Aorta (tissue), 5 donors: ENCODE measurements around the gene RPGRIP1L. TPM values are rescaled to one million over a fixed set of nuclear protein-coding genes. Genes with fewer than 3 reads are reported as not detected.

Source experiments
- ATAC-seq: fragments of 200-7000 bp; cut with Tn5 transposase; one replicate; pipeline ENCODE4 v1.9.1; 2022; ENCODE audit warnings: moderate library complexity; ENCODE audit not compliant: low FRiP score
- DNase-seq, 2 donors: peaks; one replicate each; pipeline ENCODE4 v3.0.0-alpha.2; 2020
- H3K27ac ChIP-seq, 2 donors: one replicate each; pipeline ENCODE4 v1.5.1; 2013; ENCODE audit warnings: low read length in 2 of 2, mild to moderate bottlenecking in 2 of 2, moderate library complexity in 2 of 2, control low read depth in 1 of 2, inconsistent platforms in 1 of 2, low read depth in 1 of 2
- H3K27me3 ChIP-seq, 2 donors: one replicate each; pipeline ENCODE4 v1.6.1; 2013; ENCODE audit warnings: control low read depth in 1 of 2, low read length in 1 of 2, mild to moderate bottlenecking in 1 of 2, moderate library complexity in 1 of 2; ENCODE audit not compliant: insufficient read depth in 2 of 2, control insufficient read depth in 1 of 2
- H3K36me3 ChIP-seq, 2 donors: one replicate each; pipeline ENCODE4 v1.6.1; 2013; ENCODE audit warnings: control low read depth in 1 of 2, low read length in 1 of 2, mild to moderate bottlenecking in 1 of 2; ENCODE audit not compliant: insufficient read depth in 2 of 2, control insufficient read depth in 1 of 2
- H3K4me1 ChIP-seq, 2 donors: one replicate each; pipeline ENCODE4 v1.6.1; 2013; ENCODE audit warnings: low read length in 2 of 2, control low read depth in 1 of 2, mild to moderate bottlenecking in 1 of 2, moderate library complexity in 1 of 2; ENCODE audit not compliant: insufficient read depth in 2 of 2, control insufficient read depth in 1 of 2
- H3K4me3 ChIP-seq, 2 donors: one replicate each; pipeline ENCODE4 v1.5.1; 2013; ENCODE audit warnings: low read length in 2 of 2, control low read depth in 1 of 2, mild to moderate bottlenecking in 1 of 2
- H3K9me3 ChIP-seq: one replicate; pipeline ENCODE4 v1.6.1; 2013; ENCODE audit warnings: mild to moderate bottlenecking, low read length; ENCODE audit not compliant: control insufficient read depth
- WGBS, 2 donors: extraction: QIAGEN DNeasy Blood & Tissue Kit; methylation state at CpG; one replicate each; pipeline ENCODE4 v1.1.7; 2013; 5-methylcytosine and 5-hydroxymethylcytosine counted together
- intact Hi-C, 2 donors: fragments of 100-400 bp; cut with DNase I; formaldehyde crosslinking; loops; one replicate each; pipeline versions ENCODE4 v1.14.2 to v1.15.0; 2022
- long read RNA-seq, 2 donors: library from polyadenylated mRNA; unstranded; transcript quantifications; one replicate each; pipeline ENCODE4 v2.0.0, GENCODE V29; 2020 to 2021
- polyA plus RNA-seq, 2 donors: library from polyadenylated mRNA; stranded (reverse); fragments of 200-250 nt; gene quantifications; one replicate each; pipeline ENCODE4 v1.2.3, GENCODE V29; 2013
- total RNA-seq, 2 donors: library from RNA; stranded (reverse); fragmentation: NEBNext Ultra II Directional; extraction: Animal tissue kit (Norgen Biotek cat#: 25700); gene quantifications; one replicate each; pipeline ENCODE4 v1.2.1, GENCODE V29; 2021
- donor health status: healthy with polysubstance abuse.
- donor health status: Bipolar disorder and iron deficiency.
- donor health status: DM: no; HTN: no; CAD: no.
- donor health status: DM: no; HTN: no; CAD: no.
- donor health status: DM: yes; HTN: yes; CAD: no.

Gene RPGRIP1L
- total RNA-seq, result 1 to 10 TPM; 4.6 to 7.3 TPM
- polyA plus RNA-seq, result 1 to 10 TPM; 1.4 to 2.2 TPM
- long read RNA-seq, donor 1, partial matches to known transcripts, result 2 of 5 reads
- long read RNA-seq, donor 1, other reads (novel, unspliced or antisense), result 3 of 5 reads
- long read RNA-seq, donor 2, partial matches to known transcripts, result 0 of 3 reads
- long read RNA-seq, donor 2, other reads (novel, unspliced or antisense), result 1 of 3 reads

DNA sequence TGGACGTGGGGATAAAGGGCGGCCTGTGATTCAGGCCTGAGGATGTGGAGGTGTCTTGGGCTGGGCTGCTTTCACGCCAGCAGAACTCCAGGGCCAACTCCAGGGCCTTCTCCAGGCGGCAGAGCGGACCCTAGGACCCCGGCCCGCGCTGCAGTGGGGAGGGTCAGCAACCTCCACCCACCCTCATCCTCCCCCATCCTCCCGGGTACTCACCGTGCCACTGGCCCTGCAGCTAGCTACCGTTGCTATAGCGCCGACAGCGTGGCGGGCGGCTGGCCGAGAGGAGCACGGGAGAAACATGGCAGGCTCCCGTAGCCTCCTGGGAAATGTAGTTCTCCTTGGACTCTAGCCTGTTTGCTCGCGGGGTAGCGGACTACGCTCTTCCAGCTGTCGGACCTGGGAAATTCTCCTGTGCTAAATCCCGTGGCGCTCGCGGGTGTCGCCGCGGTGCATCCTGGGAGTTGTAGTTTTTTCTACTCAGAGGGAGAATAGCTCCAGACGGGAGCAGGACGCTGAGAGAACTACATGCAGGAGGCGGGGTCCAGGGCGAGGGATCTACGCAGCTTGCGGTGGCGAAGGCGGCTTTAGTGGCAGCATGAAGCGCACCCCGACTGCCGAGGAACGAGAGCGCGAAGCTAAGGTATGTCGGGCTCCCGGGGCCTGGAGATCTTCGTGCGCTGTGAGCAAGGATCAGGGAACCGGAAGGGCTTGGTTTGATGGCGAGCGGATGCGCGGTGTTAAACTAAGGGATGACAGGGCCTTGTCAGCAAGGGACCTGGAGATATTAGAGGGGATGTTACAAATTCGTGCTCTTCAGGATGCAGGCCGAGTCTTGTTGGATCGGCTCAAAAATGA lies at the start of gene RPGRIP1L, which contains the start of gene FTO:
Gene RPGRIP1L (minus strand): TSS at position 270 of the 855 bp plus-strand sequence. CDS start 3,136 bp downstream, outside the sequence.
Gene FTO (plus strand): TSS at position 567 of the 855 bp plus-strand sequence.
- no peaks in the 10 kb centered on the region for H3K36me3 ChIP-seq
- peak within 1 kb of the TSS; percentile 50 to 66 for H3K4me3 ChIP-seq
- WGBS, 2 donors, result 0 to 1% methylated on average over 57 of the region's 57 CpGs
- peak; percentile 99 for DNase-seq
- no peaks in the 10 kb centered on the region for H3K9me3 ChIP-seq
- no peaks in the 10 kb centered on the region for H3K27me3 ChIP-seq
- H3K27ac ChIP-seq, result no peak within 1 kb of the TSS
- intact Hi-C loops, result loop anchor here in 1 of 2 donors (5.0 kb wide), 1 partner anchor 197 kb away; no protein-coding TSS in a partner anchor
- H3K4me1 ChIP-seq, result peaks cover 0 to 5% of the 10 kb centered on the region in 2 donors
- peak; percentile 100 for ATAC-seq

DNA sequence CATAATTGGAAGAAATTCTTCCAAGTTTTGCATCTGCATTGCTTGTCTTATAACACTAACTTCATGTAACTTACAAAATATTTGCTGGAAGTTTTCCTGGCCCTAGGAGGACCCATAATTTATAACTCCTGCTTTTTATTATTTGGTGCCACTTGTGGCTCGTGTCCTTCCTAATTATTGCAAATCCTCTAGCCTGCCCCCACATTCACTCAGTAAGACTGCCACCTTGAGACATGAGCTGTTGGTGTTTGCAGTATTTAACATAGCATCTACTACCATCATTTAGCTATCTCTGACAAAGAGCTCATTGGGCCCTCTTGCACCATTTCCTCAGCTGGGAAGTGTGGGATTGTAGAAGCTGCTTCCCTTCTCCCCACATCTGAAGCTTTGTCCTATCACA lies 49.8 kb upstream of the RPGRIP1L start:
- H3K27me3 ChIP-seq, result no peaks in the 10 kb centered on the region
- H3K36me3 ChIP-seq, result no peaks in the 10 kb centered on the region
- ATAC-seq (no peak), DNase-seq (no peak)
- WGBS, 2 donors, result 7 to 10% methylated on average over 1 of the region's 1 CpG
- intact Hi-C loops, result no loop called here
- H3K4me3 ChIP-seq, result no peak overlapping the region
- H3K4me1 ChIP-seq, result peaks cover 0 to 8% of the 10 kb centered on the region in 2 donors
- no peaks in the 10 kb centered on the region for H3K9me3 ChIP-seq
- no peak overlapping the region for H3K27ac ChIP-seq

DNA sequence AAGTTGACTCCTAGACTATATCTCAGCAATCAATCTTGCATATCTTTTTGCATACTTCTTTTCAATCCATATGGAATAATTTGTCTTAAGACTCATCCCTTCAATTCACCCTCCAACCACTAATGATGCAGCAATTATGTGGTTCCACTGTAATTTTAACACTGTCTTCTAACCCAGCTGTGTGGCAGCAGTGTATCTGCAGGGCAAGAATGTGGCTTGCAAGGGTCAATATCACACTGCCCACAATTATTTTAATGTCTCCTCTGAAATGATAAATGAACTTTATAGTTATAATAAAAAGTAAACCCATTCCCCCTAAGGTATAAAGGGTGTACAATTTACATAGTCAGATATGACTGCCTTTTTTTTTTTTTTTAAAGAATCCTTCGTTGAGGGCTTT lies 48.9 kb upstream of the RPGRIP1L start:
- no peaks in the 10 kb centered on the region for H3K9me3 ChIP-seq
- intact Hi-C loops, result no loop called here
- no peaks in the 10 kb centered on the region for H3K27me3 ChIP-seq
- DNase-seq (no peak), ATAC-seq (no peak)
- H3K27ac ChIP-seq, result no peak overlapping the region
- H3K4me3 ChIP-seq, result no peak overlapping the region
- H3K36me3 ChIP-seq, result no peaks in the 10 kb centered on the region
- peaks cover 0 to 8% of the 10 kb centered on the region in 2 donors for H3K4me1 ChIP-seq
- WGBS, 2 donors, result 49 to 67% methylated on average over 1 of the region's 1 CpG

DNA sequence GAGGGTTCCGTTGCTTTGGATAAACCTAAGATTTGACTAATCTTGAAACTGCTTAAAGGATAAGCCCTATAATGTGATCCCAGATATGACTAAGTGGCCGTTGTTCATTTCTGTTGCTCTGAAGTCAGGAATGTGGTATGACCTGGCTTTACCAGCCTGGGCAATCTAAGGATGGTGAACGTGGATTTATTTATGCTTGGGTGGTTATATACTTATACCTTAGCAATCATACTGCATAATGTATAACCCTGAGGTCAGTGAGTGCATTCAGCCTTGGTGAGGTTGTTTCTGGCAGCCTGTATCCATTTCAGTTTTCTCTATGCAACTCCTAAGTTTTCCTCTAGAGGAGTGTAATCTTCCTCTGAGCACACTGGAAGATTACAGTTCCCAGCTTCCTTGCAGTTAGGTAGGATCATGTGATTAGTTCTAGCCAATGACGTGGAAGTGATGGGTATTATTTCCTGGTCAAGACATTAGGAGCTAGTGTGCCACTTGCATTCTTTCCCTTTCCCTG lies 42.2 kb upstream of the RPGRIP1L start:
- Histone ChIP-seq H3K4me3 (no peak overlapping the region), H3K27ac (peak overlapping the region in 1 of 2 donors; percentile 82), H3K36me3 (no peaks in the 10 kb centered on the region), H3K9me3 (no peaks in the 10 kb centered on the region), H3K4me1 (peaks cover 0 to 3% of the 10 kb centered on the region in 2 donors), H3K27me3 (no peaks in the 10 kb centered on the region)
- no peak for ATAC-seq
- intact Hi-C loops, result no loop called here
- 35 to 36% methylated on average over 4 of the region's 4 CpGs for WGBS, 2 donors
- no peak for DNase-seq

DNA sequence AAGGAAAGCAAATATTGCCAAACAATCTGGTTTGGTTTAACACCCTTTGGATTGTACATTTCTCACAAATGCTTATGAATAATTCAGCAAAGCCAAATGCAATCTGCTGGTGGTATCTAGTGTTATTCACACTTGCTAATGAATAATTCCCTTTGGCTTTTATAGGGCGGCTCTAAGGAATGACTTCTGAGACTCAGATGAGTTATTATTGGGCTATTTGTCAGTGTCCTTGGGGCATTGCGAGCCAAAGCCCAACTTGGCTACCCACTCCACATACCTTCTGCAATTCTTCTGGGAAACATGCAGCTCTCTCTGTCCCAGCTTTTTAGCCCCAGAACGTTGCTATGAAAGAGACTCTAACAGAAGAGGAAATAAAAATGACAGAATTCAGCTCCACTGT lies 41.4 kb upstream of the RPGRIP1L start:
- Histone ChIP-seq H3K4me3 (no peak overlapping the region), H3K27ac (no peak overlapping the region), H3K4me1 (peaks cover 0 to 3% of the 10 kb centered on the region in 2 donors), H3K36me3 (no peaks in the 10 kb centered on the region), H3K27me3 (no peaks in the 10 kb centered on the region), H3K9me3 (no peaks in the 10 kb centered on the region)
- DNase-seq (no peak), ATAC-seq (peak; percentile 48)
- 3 to 6% methylated on average over 3 of the region's 3 CpGs for WGBS, 2 donors
- intact Hi-C loops, result no loop called here

DNA sequence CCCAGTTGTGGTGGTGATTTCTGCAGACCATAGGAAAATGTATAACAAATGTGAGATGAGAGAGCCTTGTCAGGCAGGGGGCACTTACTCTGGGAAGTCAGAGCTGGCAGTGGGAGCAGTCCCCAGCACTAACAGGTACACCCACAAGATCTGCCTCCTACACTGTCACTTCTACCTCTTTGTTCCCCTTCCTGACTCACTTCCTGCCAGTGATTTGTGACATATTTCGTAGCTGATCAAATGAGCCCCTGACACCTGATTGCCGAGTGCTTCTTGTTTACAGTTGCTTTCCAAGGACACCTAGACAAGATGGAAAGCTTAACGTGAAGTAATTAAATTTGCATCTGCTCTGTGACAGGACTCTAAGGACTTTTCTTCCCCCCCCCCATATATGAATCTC lies 40.8 kb upstream of the RPGRIP1L start:
- no peak overlapping the region for H3K4me3 ChIP-seq
- no peak for DNase-seq
- no peaks in the 10 kb centered on the region for H3K27me3 ChIP-seq
- ATAC-seq, result no peak
- peaks cover 0 to 3% of the 10 kb centered on the region in 2 donors for H3K4me1 ChIP-seq
- H3K9me3 ChIP-seq, result no peaks in the 10 kb centered on the region
- WGBS, 2 donors, result 67 to 72% methylated on average over 3 of the region's 3 CpGs
- intact Hi-C loops, result no loop called here
- H3K36me3 ChIP-seq, result no peaks in the 10 kb centered on the region
- peak overlapping the region in 1 of 2 donors; percentile 25 for H3K27ac ChIP-seq

DNA sequence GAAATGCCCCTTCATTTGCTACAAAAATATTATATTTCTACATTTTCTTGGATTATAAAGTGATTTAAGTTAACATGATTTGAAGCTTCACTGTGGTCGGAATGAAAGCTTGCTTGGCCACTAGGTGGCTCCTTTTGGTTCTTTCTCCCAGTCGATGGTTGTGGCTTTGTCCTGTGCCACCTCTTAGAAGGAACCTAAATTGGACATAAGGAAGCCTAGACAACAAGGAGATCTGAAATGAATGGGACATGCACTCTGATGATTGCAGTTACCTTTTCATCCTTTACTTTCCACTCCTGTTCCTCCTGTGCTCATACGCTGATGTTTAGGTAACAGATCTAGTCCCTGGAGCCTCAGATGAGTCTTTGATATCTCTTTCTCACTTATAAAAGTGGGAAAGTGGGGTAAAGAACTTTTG lies 39.5 kb upstream of the RPGRIP1L start:
- WGBS, 2 donors, result 74 to 78% methylated on average over 3 of the region's 3 CpGs
- H3K9me3 ChIP-seq, result no peaks in the 10 kb centered on the region
- no peak overlapping the region for H3K27ac ChIP-seq
- intact Hi-C loops, result no loop called here
- no peaks in the 10 kb centered on the region for H3K27me3 ChIP-seq
- H3K4me3 ChIP-seq, result no peak overlapping the region
- H3K36me3 ChIP-seq, result no peaks in the 10 kb centered on the region
- ATAC-seq, result no peak
- peaks cover 0 to 3% of the 10 kb centered on the region in 2 donors for H3K4me1 ChIP-seq
- DNase-seq, result no peak

DNA sequence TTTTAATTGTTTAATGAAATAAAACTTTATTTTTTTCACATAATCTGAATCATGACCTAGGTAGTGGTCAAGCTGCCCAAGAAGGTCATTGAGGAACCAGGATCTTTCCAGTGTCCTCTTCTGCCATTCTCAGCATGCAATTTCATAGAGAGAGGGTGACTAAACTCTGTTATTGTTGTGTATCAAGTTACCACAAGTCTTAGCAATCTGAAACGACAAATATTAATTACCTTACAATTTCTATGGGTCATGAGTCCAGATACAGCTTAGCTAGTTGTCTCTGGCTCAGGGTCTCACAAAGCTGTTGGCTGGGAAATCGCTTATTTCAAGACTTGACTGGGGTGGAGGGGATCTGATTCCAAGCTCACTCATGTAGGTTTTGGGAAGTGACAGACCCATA lies 37.9 kb upstream of the RPGRIP1L start:
- Histone ChIP-seq H3K9me3 (no peaks in the 10 kb centered on the region), H3K36me3 (no peaks in the 10 kb centered on the region), H3K27ac (no peak overlapping the region), H3K4me3 (no peak overlapping the region), H3K27me3 (no peaks in the 10 kb centered on the region), H3K4me1 (peaks cover 0 to 3% of the 10 kb centered on the region in 2 donors)
- intact Hi-C loops, result no loop called here
- WGBS, 2 donors, result 78 to 80% methylated on average over 2 of the region's 2 CpGs
- ATAC-seq (no peak), DNase-seq (no peak)
